ENCODE data around the gene CFHR5. TPM values are rescaled to one million over a fixed set of nuclear protein-coding genes. Genes with fewer than 3 reads are reported as not detected.

CFHR5 gene
- total RNA-seq, 2 donors from 2014 or later = not detected

DNA sequence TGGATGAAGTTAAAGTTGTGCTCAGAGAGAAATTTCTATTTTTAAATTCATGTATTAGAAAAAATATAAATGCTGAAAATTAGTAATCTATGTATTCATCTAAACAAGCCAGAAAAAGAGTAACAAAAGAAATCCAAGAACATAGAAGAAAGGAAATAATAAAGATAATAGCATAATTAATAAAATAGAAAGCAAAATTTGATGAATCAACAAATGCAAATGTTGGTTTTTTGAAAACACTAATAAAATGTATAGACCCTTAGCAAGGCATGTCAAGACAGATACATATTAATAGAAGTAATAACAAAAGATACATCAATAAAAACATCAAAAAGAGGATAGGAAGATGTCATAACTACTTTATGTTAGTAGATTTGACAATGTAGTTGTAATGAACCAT lies 71.7 kb downstream of the CFHR5 start:
- Histone ChIP-seq H3K4me1 (ENCODE audit: control insufficient read depth, insufficient read depth, low read length) (no peaks in the 10 kb centered on the region), H3K27ac (ENCODE audit: low read depth, low read length) (no peak overlapping the region), H3K4me3 (ENCODE audit: low read length) (no peak overlapping the region), H3K27me3 (ENCODE audit: control insufficient read depth, insufficient read depth, low read length, poor library complexity, severe bottlenecking) (no peaks in the 10 kb centered on the region), H3K9ac (ENCODE audit: extremely low read depth, low read length, poor library complexity, severe bottlenecking) (no peak overlapping the region), H3K36me3 (ENCODE audit: control insufficient read depth, insufficient read depth, low read length) (no peaks in the 10 kb centered on the region), H3K9me3 (ENCODE audit: control insufficient read depth, low read length) (no peaks in the 10 kb centered on the region)
- Mint-ChIP-seq H3K4me1 (peaks cover under 1% of the 10 kb centered on the region), H3K27ac (no peak overlapping the region), H3K9me3 (no peaks in the 10 kb centered on the region), H3K27me3 (ENCODE audit: insufficient read depth) (no peaks in the 10 kb centered on the region), H3K36me3 (ENCODE audit: low read depth) (no peaks in the 10 kb centered on the region), H3K4me3 (no peak overlapping the region)
- TF ChIP-seq, protein P1, sequence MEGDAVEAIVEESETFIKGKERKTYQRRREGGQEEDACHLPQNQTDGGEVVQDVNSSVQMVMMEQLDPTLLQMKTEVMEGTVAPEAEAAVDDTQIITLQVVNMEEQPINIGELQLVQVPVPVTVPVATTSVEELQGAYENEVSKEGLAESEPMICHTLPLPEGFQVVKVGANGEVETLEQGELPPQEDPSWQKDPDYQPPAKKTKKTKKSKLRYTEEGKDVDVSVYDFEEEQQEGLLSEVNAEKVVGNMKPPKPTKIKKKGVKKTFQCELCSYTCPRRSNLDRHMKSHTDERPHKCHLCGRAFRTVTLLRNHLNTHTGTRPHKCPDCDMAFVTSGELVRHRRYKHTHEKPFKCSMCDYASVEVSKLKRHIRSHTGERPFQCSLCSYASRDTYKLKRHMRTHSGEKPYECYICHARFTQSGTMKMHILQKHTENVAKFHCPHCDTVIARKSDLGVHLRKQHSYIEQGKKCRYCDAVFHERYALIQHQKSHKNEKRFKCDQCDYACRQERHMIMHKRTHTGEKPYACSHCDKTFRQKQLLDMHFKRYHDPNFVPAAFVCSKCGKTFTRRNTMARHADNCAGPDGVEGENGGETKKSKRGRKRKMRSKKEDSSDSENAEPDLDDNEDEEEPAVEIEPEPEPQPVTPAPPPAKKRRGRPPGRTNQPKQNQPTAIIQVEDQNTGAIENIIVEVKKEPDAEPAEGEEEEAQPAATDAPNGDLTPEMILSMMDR (conservative IDR thresholded peaks at IDR 0.05) = no peak
- DNase-seq = no peak

Other genes starting within 250 kb of the CFHR5 start
- gene CFHR3, start 202.7 kb upstream of the CFHR5 start, total RNA-seq = 1 to 10 TPM in 1 of 2 donors, not detected in 1; 1.0 TPM
- not detected for gene CFHR1, start 157.8 kb upstream of the CFHR5 start, total RNA-seq
- gene CFHR4, start 89.5 kb upstream of the CFHR5 start, total RNA-seq = not detected
- gene CFHR2, start 33.8 kb upstream of the CFHR5 start, total RNA-seq = not detected
- not detected for gene F13B, start 89.7 kb downstream of the CFHR5 start, total RNA-seq
- 10 to 100 TPM; 31.7 to 35.1 TPM for gene ASPM, start 169.1 kb downstream of the CFHR5 start, total RNA-seq
- gene ZBTB41, start 223.7 kb downstream of the CFHR5 start, total RNA-seq = 10 to 100 TPM; 10.0 to 15.2 TPM